GM23338 (cell line): Measurements from ENCODE around the gene ULBP1.
"Not testable (repeated sequence)": the region's sequence is repeated elsewhere in the genome, so short reads cannot be mapped to it uniquely, and the experiment has no call there.

Experiments used
- CREB1 ChIP-seq: fragments of 250-450 bp; sonication (Bioruptor Pico); IDR thresholded peaks from 2 replicates; pipeline ENCODE4 v1.5.0; 2020; ENCODE audit warnings: low read depth, mild to moderate bottlenecking, moderate library complexity
- EZH2 ChIP-seq: fragments of 200-600 bp; sonication (generic); IDR thresholded peaks from one replicate; pipeline ENCODE4 v1.8.0; 2017; ENCODE audit warnings: antibody characterized with exemption, mild to moderate bottlenecking, low read depth; ENCODE audit not compliant: unreplicated experiment
- EZH2phosphoT487 ChIP-seq: fragments of 200-600 bp; sonication (generic); IDR thresholded peaks from one replicate; pipeline ENCODE4 v1.8.1; 2018; ENCODE audit warnings: antibody characterized with exemption; ENCODE audit not compliant: unreplicated experiment
- JUNB ChIP-seq: IDR thresholded peaks from one replicate; pipeline ENCODE4 v1.6.1; 2016; ENCODE audit warnings: antibody characterized with exemption; ENCODE audit not compliant: unreplicated experiment
- POLR2AphosphoS5 ChIP-seq: IDR thresholded peaks from 2 replicates; pipeline ENCODE4 v1.6.1; 2016; ENCODE audit warnings: antibody characterized with exemption, low read depth
- REST ChIP-seq: IDR thresholded peaks from one replicate; pipeline ENCODE4 v1.6.1; 2018; ENCODE audit warnings: antibody characterized with exemption; ENCODE audit not compliant: unreplicated experiment
- ZNF114 ChIP-seq: fragments of 250-450 bp; sonication (Bioruptor Pico); IDR thresholded peaks from 2 replicates; pipeline ENCODE4 v1.5.0; 2020; ENCODE audit warnings: mild to moderate bottlenecking, moderate library complexity
- ZNF462 ChIP-seq: fragments of 250-450 bp; sonication (Bioruptor Pico); IDR thresholded peaks from 2 replicates; pipeline ENCODE4 v1.5.0; 2020; ENCODE audit warnings: mild to moderate bottlenecking, moderate library complexity
- TF ChIP-seq, protein P1 (sequence below), 2 experiments: fragments of 200-600 bp in 1 of 2; sonication (generic) in 1 of 2; conservative IDR thresholded peaks; 2 replicates each; pipeline versions ENCODE4 v1.5.1 to v1.6.1; 2016 to 2017; ENCODE audit warnings: antibody characterized with exemption in 2 of 2, low read depth in 2 of 2, mild to moderate bottlenecking in 2 of 2, moderate library complexity in 1 of 2

DNA sequence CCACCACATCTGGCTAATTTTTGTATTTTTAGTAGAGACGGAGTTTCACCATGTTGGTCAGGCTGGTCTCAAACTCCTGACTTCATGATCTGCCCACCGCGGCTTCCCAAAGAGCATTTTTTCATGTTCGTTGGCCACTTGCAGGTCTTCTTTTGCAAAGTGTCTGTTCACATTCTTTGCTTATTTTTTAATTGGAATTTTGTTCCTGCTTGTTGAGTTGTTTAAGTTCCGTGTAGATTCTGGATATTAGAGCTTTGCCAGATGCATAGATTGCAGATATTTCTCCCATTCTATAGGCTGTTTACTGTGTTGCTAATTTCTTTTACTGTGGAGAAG, 53.4 kb downstream of the ULBP1 start:
- not testable (repeated sequence) for TF ChIP-seq EZH2; POLR2AphosphoS5; EZH2phosphoT487; JUNB; REST; ZNF114 (CRISPR knock-in tag); ZNF462; CREB1 (CRISPR knock-in tag)
- TF ChIP-seq, protein P1, sequence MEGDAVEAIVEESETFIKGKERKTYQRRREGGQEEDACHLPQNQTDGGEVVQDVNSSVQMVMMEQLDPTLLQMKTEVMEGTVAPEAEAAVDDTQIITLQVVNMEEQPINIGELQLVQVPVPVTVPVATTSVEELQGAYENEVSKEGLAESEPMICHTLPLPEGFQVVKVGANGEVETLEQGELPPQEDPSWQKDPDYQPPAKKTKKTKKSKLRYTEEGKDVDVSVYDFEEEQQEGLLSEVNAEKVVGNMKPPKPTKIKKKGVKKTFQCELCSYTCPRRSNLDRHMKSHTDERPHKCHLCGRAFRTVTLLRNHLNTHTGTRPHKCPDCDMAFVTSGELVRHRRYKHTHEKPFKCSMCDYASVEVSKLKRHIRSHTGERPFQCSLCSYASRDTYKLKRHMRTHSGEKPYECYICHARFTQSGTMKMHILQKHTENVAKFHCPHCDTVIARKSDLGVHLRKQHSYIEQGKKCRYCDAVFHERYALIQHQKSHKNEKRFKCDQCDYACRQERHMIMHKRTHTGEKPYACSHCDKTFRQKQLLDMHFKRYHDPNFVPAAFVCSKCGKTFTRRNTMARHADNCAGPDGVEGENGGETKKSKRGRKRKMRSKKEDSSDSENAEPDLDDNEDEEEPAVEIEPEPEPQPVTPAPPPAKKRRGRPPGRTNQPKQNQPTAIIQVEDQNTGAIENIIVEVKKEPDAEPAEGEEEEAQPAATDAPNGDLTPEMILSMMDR (conservative IDR thresholded peaks at IDR 0.05; ENCODE audit: low read depth in 2 of 2), result not testable (repeated sequence)
